IPS DF 4.7 (cell line): Measurements from ENCODE around the gene PBOV1.

Experiments used
- DNase-seq: peaks from one replicate; pipeline ENCODE4 v3.0.0-alpha.2; 2013; ENCODE audit warnings: low spot score; ENCODE audit errors: extremely low read depth

The PBOV1 gene

DNA sequence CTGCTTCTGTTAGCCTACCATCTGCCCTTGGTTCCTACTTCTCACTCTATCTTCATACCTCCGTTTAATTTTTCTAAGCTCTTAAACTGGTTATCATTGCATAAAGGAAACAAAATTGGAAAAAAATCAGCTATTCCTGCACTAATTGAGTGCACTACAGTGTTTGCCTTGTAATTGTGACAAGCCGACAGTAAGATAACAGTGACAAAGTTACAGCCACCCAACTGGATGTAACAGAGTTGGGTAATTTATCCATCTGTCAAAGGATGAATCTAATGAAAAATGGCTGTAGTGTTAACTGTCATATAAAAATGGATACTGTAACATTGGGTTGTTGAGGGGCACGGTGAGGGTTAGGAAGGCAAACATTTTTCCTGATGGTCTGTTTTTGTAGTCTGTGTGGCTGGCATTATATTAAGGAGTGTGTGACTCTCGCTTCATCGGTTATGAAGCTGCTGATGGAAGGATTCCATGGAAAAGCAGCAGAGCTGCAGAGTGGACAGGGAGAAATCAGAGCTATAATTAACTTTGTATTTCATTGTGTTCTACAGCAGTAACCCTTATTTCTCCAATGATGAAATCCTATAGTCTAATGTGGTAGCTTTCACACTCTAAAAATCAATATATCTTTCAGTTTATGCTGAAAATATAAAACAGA, 12.7 kb downstream of the PBOV1 start:
- DNase-seq = no peak

DNA sequence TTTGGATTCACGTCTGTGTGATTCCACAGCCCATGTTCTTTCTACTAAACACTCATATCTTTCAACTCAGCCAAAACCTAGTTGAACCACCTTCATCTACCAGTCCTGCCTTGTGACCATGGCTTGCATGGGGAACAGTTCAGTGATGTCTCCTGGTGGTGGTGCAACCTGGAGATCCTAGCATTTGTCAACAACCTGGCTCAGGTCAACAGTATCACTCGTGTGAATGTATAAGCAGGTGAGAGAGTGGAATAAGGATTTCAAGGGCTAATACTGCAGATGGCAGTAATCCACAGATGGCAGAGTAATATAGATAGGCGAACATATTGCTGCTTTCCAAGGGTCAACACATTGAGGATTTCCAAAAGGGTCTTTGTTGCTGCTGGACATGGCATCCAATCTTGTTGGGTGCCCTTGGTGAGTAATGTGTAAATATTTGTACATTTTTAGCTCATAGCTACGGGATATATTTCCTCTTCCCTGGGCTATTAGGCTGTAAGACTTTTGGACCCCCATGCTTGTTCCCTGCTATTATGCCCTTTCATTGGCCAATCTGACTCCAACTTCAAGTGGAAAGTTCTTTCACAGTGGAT, 13.4 kb downstream of the PBOV1 start:
- DNase-seq = no peak

DNA sequence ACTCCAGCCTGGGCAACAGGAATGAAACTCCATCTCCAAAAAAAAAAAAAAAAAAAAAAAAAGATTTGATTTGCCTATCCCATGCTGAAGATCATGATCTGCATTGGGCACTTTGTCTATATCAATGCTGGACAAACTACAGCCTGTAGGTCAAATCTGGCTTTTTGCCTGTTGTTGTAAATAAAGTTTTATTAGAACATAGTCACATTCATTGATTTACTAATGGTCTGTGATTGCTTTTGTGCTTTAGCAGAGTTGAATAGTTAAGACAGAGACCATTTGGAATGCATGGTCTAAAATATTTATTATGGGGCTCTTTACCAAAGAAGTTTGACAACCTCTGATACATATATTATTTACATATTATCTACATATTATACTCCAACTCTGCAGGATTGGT, 14.0 kb downstream of the PBOV1 start:
- DNase-seq = no peak

DNA sequence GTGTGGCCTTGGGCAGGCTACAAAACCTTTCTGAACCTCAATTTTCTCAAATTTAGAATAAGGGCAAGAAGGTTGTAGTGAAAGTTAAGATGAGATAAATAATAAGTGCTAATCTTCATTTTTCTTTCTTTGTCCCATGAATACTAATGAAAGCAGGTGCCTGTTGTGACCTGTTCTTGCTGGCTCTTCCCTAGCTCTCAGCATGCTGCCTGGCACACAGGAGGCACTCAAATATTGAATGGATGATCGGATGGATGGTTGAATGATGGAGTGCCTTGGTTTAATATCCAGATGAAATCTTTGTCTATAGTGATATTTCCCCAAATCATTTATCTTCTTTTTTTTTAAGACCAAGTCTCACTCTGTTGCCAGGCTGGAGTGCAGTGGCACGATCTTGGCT, 15.0 kb downstream of the PBOV1 start:
- no peak for DNase-seq

DNA sequence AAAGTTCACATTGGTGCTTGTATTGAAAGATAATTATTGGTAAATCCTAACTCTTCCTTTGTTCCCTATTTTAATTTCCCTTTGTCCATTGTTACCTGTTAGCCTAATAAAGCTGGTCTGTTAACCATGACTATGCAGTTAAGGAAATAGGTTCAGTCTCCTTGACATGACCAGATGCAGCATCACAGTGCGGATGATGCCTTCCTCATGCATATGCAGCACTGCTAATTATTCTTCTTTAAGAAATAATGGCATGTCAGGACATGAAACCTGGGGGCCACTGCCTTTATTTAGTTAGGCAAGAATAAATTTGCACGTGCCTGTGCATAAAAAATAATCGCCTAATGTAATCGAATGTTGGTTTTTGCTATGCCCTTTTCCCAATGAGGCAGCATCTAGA, 16.5 kb downstream of the PBOV1 start:
- no peak for DNase-seq

DNA sequence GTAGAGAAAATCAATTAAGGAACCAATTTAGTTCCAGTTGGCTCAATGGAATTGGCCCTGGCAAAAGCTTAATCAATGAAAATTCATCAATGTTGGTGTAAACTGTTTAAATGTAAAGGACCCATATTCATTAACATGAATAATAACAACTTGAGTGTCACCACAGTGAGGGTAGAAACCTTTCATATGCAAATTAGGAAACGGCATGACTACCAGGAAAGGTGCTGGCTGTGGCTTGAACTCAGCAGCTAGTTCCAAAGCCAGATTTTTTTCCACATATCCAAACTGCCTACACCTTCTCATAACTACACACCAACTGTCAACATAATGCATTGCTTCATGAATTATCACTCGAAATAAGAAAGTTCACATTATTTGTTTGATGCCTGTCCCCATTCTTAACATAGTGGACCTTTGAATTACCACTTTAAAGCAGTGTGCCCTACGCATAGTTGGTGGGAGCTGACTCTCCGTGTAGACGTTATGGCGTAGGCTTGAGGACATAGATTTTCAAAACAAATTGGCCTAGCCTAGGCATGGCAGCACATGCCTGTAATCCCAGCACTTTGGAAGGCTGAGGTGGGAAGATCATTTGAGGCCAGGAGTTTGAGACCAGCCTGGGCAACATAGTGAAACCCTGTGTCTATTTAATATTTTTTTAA, 19.7 kb downstream of the PBOV1 start:
- DNase-seq = no peak

DNA sequence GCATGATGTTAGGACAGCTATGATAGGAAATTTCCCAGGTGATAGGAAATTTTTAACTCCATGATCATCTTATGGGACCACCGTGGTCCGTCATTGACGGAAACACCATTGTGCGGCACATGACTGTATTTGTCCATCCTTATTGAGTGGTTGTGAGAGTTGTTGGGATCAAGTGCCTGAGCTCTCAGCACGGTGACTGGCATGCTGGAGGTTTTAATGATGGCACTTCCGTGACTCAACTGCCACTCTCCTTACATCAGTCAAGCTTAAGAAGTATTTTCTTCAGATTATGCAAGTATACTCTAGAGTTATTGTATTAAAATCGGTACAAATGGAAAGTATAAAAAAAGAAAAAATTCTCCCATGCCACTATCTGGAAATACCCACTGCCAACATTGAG, 20.7 kb downstream of the PBOV1 start:
- no peak for DNase-seq

DNA sequence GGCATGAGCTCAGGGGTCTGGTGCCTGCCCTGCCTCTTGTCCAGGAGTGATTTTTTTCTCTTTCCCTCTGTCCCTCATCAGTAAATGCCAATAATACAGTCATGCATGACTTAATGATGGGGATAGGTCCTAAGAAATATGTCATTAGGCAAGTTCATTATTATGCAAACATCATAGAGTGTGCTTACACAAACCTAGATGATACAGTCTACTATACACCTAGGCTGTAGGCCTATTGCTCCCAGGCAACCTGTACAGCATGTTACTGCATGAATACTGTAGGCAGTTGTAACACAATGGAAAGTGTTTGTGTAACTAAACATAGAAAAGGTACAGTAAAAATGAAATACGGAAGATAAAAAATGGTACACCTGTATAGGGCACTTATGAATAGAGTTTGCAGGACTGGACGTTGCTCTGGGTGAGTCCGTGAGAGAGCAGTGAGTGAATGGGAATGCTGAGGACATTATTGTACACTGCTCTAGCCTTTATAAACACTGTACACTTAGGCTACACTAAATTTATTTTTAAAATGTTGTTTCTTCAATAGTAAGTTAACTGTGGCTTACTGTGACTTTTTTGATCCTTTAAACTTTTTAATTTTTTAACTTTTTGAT, 22.1 kb downstream of the PBOV1 start:
- no peak for DNase-seq

DNA sequence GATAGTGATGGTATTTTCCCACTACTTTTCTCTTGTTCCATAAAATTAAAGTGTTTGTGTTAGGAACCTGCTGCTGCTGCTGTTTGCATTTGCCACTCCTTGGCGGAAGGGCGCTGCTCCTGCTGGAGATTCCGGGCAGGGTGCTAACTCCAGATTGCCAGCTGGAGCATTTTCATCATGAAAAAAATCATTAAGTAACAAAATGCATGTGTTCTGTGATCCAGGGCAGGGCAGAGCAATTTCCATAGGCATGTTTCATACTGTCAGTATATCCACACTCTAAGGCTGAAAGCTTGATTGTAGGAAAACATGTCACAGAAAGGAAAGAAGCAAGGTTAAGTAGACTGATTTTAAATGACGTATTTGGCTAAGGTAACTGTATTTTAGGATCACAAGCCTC, 24.0 kb downstream of the PBOV1 start:
- no peak for DNase-seq

DNA sequence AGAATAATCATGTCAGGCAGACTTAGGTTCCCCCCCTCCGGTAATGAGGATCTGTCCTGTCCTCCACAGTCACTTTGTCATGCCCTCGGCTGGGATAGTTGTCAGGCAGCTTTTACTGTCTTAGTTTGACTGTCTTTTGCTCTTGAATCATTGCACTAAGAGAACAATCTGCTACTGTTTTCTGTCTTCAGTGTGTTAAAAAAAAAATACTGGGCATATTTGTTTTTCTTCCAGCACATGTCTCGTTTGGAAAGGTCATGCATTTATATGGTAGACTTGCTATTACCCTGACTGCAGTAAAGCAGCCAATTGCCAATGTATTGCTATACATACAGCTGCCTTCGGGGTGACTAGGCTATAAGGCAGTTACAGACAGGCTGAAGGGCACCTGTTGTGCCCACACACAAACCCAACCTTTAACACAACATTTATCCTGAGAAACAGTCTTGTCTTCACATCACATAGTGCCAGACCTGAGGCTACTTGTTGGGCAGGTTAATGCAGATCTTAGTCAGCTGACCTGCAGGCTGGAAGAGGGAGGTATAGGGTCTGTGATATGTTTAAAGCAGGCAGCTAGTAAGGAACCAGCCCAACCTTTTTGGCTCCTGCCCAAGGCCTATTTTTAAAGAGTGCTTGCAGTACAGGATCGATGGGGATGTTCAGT, 29.9 kb downstream of the PBOV1 start:
- DNase-seq = no peak

DNA sequence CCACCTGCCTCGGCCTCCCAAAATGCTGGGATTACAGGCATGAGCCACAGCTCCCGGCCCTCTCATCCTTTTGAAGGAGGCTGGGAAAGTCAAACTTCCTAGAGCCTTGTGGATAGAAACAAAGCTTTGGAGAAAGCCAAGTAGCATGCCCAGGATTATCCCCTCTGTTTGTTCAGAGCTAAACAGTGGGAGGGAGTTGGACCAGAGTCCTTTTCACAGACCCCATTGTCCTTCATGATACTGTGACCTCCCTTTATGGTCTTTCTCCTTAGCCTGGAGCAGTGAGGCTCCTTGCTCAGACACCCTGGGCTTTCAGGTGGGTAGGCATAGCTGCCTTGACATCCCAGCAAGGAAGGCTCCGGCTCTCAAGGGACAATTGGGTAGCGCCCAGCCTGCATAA, 31.1 kb downstream of the PBOV1 start:
- no peak for DNase-seq

DNA sequence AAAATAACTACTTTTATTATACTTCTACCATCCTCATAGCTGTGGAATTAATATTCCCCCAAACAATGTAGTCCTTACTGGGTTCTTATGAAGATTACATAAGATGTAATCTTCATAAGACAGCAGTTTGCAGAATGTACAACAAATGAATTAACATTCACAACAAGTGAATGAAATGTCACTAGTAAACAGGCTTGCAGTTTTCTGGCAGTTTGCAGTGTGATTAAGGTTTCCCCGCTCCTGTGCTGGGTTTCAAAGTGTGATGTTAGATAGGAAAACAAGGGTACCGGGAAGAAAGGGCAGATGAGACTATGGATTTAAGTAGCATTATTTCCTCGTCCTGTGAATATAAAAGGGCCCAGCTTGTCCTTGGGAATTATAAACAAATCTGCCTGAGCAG, 34.1 kb downstream of the PBOV1 start:
- DNase-seq = no peak

DNA sequence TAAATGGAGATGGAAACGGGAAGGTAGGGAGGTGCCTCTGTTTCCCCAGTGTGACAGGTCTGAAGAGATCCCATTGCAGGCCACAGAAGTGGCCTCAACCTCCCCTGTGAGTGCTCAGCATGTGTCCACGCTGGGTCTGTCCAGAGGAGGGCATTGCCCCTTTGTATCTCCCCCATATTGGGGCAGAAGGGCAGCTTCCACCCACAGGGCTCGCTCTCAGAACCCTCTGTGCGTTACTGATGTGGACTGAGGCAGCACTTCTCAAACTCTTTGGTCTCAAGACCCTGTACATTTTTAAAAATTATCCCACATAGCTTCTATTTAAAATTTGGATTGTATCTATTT, 34.5 kb downstream of the PBOV1 start:
- no peak for DNase-seq

DNA sequence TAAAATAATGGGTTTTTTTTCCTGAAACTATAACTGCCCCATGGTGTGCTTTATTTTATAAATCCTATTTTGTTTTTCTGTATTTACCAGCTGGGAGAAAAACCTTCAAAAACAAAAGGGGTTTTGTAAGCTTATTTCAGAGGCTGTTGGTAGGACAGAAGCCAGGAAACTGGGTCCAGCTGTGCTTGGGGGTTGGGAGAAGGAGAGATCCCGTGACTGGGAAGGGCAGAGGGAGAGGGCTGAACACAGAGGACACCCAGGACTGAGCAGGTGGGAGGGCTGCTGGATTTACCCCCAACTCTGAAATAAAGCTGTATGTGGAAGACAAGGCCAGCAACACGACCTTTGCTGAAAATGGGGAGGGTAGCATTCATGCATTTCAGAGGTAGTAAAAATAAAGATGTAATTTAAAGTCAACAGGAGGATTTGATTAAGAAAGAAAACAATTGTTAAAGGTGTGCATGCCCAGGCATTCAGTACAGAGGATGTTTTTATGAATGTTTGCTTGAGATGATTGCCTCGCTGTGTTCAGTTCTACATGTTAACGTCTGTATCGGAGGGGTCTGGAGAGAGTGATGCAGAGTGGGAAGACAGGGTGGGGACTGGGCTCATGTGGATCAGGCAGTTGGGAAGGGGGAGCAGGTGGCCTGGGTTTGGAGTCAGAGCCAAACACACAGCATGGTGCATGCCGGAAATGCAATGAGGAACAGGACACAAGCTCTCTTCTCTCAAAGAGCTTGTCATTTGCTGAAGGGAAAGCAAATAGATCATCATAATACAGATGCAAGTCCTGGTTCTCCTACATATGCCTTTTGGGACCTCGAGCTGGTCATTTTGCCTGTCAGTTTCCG, 35.1 kb downstream of the PBOV1 start:
- DNase-seq = no peak

DNA sequence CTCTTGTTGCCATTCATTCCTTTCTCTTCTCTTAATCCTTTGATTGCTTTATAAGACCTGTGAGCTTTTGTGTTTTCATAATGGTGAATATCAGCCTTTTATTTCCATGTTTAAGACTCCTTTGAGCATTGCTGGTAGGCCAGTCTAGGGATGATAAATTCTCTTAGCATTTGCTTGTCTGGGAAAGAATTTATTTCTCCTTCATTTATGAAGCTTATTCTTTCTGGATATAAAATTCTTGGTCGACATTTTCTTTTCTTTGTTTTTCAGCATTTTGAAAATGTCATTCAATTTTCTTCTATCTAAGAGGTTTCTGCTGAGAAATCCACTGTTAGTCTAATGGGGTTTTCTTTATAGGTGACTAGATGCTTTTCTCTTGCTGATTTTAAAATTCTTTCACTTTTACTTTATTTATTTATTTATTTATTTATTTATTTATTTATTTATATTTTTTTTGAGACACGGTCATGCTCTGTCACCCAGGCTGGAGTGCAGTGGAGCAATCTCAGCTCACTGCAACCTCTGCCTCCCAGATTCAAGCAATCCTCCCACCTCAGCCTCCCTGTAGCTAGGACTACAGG, 41.5 kb downstream of the PBOV1 start:
- no peak for DNase-seq

DNA sequence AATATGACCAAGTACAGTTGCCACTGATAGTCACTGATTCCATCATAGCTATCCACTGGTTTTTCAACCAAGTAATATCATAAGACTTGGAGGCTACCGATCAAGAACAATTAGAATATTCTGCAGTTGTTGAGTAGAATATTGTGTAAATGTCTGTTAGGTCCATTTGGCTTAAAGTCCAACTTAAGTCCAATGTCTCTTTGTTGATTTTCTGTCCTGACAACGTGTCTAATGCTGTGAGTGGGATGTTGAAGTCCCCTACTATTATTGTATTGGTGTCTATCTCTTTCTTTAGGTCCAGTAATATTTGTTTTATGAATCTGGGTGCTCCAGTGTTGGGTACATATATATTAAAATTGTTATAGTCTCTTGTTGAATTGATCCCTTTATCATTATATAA, 42.7 kb downstream of the PBOV1 start:
- no peak for DNase-seq
